NCI-H2107 treated with DMSO at 0.1 percent for 48 hours (cell line): ENCODE results near the gene CXCL11.
"Not testable (repeated sequence)": the region's sequence is repeated elsewhere in the genome, so short reads cannot be mapped to it uniquely, and the experiment has no call there.

Experiments used
- DNase-seq: peaks from one replicate; lab custom pipeline; 2025; ENCODE audit not compliant: unreplicated experiment; lab: John Stamatoyannopoulos, UW

The CXCL11 gene

DNA sequence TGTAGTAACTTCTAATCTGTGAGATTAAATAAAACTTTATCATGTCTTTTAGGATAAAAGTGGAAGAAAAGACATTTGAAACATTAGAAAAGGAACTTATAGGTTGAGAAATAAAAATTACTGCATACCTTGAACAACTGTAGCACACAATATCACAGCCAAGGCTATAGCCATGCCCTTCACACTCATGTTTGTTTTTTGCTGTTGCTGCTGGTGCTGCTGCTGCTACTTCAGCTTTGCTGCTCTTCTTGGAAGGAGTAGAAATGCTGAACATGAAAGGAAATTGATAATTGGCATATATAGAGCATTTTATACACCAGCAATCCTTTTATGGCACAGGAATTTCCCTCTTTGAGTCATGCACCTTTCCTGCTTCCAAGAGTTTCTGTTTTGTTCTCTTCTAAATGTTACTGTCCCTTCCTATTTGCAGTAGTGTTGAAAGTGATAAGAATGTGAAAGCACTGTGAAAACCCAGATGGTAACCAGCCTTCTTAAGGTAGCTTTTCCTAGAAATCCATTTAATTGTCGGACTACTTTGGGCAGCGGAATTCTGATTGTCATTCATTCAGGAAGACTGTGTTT is at the start of gene CXCL11:
Gene CXCL11 (minus strand): TSS at position 272 of the 582 bp plus-strand sequence. CDS start 83 bp downstream, at position 189.
- no peak for DNase-seq

DNA sequence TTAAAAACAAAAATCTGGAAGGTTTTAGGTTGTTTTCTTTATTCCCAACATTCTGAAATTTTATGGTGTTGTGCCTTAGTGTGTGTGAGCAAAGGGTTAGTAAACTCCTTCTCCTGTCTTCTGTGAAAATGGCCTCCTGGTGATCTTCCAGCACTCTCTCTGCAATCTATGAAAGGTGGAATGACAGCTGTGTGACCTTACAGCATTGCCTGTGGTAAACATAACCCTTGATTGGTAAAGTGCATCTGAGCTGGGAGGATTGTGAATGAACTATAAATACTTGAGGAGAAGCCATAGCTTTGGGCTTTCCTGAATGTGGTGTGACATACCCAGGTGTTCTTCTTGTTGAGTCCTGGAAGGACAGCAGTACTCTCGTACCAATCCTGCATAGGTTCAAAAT is 48.7 kb upstream of the CXCL11 start:
- DNase-seq: no peak

DNA sequence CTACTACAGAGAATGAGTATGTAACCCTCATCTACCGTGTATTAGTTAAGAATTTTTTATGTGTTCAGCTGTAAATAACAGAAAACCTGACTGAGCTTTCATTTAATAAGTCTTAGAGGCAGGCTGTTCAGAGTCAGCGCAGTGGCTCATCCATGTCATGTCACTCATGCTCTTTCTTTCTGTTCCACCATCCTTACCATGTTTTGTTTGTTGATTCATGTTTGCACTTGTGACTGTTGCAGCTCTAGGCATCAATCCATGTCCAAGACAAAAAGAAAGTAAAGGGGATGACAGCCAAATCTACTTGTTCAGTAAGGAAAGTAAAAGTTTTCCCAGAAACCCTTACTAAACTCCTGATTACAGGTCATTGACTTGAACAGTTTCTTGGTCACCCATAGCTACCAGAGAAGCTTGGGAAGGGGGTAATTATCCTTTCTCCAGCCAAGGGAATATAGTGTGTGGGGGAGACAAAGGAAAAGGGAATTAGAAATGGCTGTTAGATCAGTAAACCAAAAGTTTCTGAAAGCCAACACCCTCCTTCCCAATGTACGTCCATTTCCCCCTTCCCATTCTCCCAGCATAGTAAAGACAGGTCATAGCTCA is 47.6 kb upstream of the CXCL11 start:
- no peak for DNase-seq

DNA sequence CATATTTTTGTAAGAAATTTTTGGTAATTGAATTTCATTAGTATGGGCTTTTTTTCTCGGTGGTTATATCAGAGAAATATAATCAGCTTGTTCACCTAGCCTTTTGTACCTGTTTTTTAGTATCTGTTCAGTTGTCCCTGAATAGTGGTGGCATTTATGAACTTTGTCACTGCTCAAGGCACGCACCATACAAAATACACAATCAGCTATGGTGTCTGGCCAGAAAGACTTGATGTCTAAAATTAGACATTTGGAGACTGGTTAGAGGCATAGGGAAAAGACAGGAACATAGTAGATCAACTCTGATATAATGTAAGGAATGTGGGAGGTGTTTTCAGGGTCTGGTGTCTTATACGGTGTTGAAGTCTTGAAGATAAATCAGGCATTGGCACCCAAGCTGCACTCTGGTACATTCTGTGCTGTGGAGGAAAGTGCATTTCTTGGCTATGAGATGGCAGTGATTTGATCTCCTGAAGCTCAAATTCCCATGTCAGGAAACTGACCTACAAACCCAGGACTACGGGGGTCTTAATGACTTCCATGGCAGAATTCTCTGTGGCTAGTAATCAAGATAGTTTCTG is 42.3 kb upstream of the CXCL11 start:
- DNase-seq: no peak

DNA sequence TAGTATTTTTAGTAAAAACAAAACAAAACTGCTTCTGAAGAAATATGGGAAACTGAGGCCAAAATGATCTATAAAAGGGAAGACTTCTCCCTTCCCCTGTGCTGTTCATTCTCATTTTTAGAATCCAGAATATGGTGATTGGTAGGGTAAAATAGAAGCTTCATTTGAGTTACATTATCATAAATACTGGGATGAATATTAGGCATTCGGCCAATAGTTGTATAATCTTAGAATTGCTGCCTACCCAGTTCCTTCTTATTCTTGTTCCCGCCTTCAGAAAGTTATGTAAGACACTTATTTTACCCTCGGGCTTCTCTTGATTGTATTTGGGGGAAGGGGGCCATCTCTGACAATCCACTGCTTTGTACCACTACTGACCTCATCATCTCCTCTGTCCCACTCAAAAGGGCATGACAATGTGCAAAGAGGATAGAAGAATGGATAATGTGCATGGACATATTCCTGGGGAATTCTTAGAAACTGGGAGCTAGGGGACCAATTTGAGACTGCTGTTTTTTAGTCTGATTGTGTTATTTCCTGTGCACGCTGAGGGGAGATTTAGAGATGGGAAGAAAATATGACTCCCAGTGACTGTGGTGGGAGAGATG is 39.2 kb upstream of the CXCL11 start:
- DNase-seq: no peak

DNA sequence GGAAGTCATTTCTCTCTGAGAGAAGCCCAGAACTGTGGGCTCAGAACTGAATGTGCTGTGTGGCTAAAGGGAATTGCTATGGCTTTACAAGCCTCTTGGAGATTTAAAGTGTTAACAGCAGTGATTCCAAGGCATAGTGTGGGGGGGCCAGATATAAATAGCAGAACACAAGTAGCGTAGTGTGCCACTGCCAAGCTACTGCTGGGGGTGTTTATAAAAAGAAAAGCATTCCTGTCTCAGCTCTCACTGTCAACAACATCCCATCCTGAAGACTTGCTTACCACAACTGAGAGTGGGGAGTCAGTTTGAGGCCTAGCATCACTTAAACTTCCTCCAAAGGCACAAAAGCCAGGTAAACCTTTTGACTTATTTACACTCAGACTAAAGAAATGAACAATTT is 38.6 kb upstream of the CXCL11 start, which contains the start of gene ART3:
Gene ART3 (plus strand): TSS at position 242 of the 400 bp plus-strand sequence. CDS start 1,181 bp downstream, outside the sequence.
- DNase-seq: no peak

DNA sequence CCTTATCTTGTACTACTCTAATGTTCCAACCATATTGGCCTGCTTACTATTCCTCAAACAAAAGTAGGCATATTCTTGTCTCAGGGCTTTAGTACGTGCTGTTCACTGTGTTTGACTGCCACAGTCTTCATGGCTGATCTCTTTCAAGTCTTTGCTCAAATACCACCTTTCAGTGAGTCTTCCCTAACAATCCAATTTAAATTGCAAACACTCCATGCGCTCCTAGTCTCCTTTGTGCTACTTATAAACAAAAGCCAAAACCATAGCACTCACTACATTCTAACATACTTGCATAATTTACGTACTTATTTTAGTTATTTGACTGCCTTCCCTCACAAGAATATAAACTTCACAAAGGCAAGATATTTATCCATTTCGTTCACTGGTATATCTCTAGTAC is 36.9 kb upstream of the CXCL11 start:
- DNase-seq: no peak

DNA sequence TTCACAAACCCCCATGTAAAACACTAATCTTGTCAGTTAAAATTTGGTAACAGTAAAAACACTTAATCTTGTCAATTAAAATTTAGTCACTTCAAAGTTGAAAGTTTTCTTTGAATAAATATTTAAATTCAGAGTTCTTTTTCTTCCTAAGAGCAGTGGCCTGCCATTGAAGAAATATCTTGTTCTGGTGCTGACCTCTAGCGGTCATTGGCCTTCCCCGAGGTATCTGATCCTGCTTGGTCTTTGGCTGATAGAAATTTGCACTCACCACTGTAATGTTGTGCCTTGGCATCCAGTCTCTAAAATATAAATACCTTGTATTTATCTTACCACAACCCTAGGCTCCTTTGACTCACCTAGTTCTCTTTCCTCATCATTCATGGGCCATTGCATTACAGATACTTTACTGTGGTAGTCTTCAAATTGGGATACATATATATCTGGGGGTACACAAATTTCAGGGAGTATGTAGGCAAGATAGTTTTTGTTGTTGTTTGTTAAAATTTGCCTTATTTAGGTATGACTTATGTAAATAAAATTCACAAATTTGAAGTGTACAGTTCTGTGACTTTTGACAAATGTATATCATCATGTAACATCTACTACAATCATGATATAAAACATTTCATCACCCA is 31.9 kb upstream of the CXCL11 start:
- no peak for DNase-seq

DNA sequence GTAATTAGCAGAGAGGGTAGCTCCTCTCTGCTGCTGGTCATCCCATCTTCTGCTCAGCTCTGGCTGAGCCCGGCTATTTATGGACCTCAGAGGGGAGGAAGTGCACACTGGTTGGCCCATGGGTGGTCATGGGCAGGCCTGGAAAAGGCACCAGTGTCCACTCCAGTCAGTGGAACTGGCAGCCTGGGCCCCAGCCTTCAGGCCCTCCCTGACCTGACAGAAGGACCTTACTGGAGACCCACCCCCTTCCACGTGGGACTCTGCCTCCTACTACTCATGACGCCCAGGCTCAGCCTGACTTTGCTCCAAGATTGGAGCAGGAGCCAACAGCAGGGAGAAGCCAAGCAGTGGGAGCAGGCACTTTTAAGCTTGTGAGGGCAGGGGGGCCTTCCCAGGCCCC is 30.7 kb upstream of the CXCL11 start:
- no peak for DNase-seq

DNA sequence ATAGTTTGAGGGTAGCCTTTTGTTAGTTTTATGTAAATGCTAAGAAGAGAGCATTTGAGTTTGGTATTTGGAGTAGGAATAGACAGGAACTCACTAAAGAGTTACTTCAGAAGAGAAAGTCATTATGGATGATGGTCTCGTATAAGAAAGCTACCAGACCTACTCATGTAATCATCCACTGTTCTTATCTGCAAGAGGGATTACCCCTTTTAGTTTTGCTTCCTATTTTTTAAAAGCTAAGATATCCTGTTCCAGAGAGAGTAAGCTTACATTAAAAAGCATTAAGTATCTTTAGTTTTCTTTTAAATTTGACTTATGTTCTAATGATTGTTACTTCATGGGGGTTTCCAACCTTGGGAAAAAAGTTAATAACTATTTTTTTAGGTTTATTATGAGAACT is 26.1 kb upstream of the CXCL11 start:
- no peak for DNase-seq

DNA sequence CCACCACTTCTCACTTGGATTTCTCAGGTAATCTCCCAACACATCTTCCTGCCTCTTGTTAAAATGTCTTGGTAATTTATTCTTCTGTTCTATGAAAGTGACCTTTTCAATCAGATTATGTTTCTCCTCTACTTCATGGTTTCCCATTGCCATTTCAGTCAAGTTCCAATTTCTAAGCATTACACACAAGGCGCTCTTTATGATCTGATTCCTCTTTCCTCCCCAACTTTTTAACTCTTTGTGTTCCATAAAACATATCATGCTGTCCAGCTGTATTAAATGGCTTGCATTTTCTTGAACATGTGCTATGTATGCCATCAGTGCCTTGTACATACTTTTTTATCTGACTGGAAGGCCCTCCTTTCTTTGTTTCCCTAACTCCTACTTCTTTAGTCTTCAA is 25.6 kb upstream of the CXCL11 start:
- DNase-seq: no peak

DNA sequence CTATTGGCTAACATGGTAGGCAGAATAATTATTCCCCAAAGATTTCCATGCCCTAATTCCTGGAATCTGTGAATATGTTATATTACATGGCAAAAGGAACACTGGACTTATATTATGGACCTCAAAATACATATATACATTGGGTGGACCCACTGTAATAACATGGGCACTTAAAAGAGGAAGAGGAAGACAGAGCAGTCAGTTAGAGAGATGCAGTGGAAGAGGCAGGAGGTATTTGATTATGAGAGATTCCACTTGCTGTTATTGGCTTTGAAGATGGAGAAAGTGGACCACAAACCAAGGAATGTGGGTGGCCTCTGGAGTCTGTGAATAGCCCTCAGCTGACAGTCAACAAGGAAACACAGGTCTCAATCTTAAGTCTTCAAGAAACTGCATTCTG is 24.6 kb upstream of the CXCL11 start:
- no peak for DNase-seq

DNA sequence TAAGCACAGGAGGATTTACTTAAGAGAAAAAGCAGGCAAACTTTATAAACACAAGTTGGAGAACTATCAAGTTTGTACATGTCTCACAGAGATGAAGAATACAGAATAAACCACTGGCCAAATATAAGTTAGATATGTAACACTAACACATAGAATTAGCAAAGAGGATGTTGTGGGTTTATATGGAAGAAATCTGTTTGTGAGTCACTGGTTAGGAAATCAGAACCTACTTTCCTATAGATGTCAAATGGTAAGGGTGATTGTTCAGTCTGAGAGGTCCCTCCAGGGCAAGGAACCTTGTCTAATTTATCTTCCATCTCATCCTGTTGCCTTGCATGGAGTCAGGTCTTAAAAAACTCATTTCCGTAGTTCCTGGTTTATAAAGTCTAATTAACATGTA is 23.9 kb upstream of the CXCL11 start:
- DNase-seq: no peak

DNA sequence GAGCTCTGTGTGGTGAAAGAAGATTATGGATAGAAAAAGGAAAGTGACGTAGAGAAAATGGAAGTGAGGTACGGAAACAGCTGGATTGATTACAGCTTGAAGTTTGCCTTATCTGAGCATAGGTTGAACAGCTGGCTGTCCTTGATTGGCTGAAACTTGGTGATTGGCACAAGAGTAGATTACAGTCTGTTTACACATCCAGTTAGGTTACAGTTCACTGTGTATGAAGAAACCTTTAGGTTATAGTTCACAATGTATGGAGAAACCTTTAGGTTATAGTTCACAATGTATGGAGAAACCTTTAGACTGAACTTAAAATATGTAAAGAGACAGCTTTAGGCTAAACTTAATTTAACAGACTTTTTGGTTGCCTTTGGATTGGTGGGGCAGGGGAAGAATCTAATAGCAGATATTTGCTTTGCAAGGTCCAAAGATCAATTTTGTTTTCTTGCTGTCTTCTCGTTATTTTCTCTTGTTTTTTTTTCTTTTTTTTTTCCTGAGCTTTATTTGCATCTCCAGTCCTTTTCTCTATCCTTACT is 23.1 kb upstream of the CXCL11 start:
- DNase-seq: no peak

DNA sequence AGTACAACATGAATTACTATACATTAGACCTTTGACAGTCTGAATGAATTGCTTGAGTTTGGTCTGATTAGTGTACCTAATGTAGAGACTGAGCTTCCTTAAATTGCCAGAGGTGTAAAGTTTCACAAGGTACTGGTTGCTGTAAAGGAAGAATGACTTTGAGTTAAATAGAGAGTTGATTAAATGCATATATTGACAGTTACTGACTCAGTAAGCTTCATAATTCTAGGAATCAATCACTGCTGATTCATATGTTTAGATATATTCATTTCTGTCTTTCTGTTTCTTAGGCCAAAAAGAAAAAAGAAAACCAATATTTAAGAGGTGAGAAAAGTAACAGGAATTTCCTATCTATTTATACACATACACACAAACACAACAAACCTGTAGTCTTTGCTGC is 22.4 kb upstream of the CXCL11 start:
- DNase-seq: no peak

DNA sequence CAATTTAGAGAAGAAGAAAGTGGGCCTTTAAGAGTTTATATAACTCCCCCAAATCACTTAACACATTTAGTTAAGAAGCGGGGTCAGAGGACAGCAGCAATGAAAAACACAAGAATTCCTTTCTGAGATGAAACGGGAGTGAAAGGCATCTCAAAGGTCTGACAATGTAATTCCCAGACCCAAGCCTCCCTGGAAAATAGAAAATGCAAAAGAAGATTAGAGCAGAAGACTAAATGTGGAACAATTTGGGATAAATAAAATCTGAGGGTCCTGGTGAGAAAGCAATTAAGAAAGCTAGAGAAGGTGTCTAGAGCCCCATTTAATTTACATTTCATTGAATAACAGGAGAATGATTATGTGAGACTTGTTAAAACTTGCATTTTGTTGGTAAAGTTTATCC is 19.6 kb upstream of the CXCL11 start:
- DNase-seq: no peak

DNA sequence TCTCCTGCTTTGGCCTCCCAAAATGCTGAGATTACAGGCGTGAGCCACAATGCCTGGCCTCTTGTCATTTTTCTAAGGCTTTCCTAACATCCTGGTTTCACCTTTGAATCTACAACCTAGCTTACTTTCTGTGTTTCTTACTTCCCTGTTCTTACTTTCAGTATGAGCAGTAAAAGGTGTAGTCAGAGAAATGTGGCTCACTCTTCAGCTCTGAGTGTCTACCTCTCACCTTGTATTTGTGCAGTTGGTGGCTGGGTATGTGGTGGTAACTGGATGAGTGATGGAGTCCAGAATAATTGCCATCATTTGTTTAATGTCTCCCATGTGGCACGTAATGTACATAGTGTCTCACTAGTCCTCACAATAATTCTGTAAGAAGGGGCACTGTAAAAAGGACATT is 19.1 kb upstream of the CXCL11 start:
- no peak for DNase-seq

DNA sequence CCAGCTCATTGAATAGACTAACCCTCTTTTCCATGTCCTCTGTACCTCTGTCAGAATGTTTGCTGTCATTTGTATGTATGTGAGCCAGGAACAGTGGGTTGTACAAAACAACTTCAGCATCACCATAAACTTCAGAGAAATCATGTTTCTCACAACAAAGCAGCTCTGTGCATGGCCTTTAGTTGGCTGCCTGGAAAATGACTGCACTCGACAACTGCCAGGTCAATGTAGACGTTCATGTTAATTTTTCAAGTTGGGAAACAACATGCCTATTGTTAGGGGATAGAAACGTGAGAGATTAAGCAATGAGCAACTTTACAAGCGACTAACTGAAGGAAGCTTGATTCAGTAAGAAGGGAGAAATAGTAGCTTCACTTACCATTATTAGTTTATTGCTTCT is 17.9 kb upstream of the CXCL11 start:
- no peak for DNase-seq

DNA sequence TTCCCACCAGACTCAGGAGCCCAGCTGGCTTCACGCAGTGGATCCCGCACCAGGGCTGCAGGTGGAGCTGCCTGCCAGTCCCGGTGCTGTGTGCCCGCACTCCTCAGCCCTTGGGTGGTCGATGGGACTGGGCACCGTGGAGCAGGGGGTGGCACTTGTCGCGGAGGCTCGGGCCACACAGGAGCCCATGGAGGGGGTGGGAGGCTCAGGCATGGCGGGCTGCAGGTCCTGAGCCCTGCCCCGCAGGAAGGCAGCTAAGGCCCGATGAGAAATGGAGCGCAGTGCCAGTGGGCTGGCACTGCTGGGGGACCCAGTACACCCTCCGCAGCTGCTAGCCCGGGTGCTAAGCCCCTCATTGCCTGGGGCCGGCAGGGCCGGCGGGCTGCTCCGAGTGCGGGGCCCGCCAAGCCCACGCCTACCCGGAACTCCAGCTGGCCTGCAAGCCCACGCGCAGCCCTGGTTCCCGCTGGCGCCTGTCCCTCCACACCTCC is 14.7 kb upstream of the CXCL11 start:
- not testable (repeated sequence) for DNase-seq

DNA sequence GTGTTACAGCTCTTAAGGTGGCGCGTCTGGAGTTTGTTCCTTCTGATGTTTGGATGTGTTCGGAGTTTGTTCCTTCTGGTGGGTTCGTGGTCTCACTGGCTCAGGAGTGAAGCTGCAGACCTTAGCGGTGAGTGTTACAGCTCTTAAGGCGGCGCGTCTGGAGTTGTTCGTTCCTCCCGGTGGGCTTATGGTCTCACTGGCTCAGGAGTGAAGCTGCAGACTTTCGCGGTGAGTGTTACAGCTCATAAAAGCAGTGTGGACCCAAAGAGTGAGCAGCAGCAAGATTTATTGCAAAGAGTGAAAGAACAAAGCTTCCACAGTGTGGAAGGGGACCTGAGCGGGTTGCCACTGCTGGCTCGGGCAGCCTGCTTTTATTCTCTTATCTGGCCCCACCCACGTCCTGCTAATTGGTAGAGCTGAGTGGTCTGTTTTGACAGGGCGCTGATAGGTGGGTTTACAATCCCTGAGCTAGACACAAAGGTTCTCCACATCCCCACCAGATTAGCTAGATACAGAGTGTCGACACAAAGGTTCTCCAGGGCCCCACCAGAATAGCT is 14.1 kb upstream of the CXCL11 start:
- not testable (repeated sequence) for DNase-seq

DNA sequence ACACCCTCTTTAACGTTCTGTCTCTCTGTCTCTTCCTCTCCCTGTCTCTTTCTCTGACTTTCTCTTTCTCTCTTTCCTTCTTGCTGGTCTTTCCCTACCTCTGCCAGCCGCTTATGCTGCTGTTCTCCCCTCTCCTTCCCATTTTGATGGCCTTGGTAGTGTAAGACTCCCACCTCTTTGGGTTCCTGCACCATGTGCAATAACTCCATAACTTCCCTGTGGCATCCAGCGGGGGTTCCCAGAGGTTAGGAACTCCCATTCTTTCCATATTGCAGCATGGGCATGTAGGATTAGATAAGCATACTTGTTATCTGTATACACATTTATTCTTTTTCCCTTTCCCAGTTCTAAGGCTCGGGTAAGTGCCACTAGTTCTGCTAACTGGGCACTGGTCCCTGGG is 8.8 kb upstream of the CXCL11 start:
- not testable (repeated sequence) for DNase-seq
